Sciatic nerve (tissue), 2 donors: Measurements from ENCODE around the gene ITGA7. TPM values are rescaled to one million over a fixed set of nuclear protein-coding genes. Genes with fewer than 3 reads are reported as not detected.

Experiments used
- ATAC-seq: fragments of 200-7000 bp; cut with Tn5 transposase; one replicate; pipeline ENCODE4 v1.9.1; 2020; ENCODE audit warnings: mild to moderate bottlenecking, moderate library complexity
- DNase-seq: peaks from one replicate; pipeline ENCODE4 v3.0.0-alpha.2; 2020; ENCODE audit warnings: low spot score
- intact Hi-C: fragments of 100-400 bp; cut with DNase I; formaldehyde crosslinking; loops from one replicate; pipeline ENCODE4 v1.14.2; 2022
- total RNA-seq: library from RNA; stranded (reverse); fragmentation: NEBNext Ultra II Directional; extraction: Animal tissue kit (Norgen Biotek cat#: 25700); gene quantifications from one replicate; pipeline ENCODE4 v1.2.1, GENCODE V29; 2021
- donor health status: DM: no; HTN: no; CAD: no.
- donor health status: DM: no; HTN: no; CAD: no.

Gene ITGA7
- total RNA-seq: 307 TPM

GRCh38 chr12:55707841-55708694 lies at the start of gene ITGA7:
Gene ITGA7 (minus strand): TSS chr12:55707904. CDS start chr12:55707682, 222 bp downstream.
- intact Hi-C loops: no loop called here
- ATAC-seq (peak; percentile 64), DNase-seq (peak; percentile 89)

GRCh38 chr12:55755246-55755645 lies 47.5 kb upstream of the ITGA7 start:
- no peak for ATAC-seq
- no peak for DNase-seq
- intact Hi-C loops: no loop called here

GRCh38 chr12:55748230-55748993 lies 40.7 kb upstream of the ITGA7 start:
- intact Hi-C loops: no loop called here
- ATAC-seq (no peak), DNase-seq (no peak)

- DNase-seq (no peak), ATAC-seq (no peak)
- intact Hi-C loops: no loop called here
These were observed 39.2 kb upstream of the ITGA7 start for GRCh38 chr12:55746913-55747231.

- ATAC-seq: no peak
- intact Hi-C loops: no loop called here
- DNase-seq: no peak
These were observed 38.6 kb upstream of the ITGA7 start for GRCh38 chr12:55746174-55746912.

- ATAC-seq (peak; percentile 74), DNase-seq (no peak)
- intact Hi-C loops: no loop called here
These were observed 37.9 kb upstream of the ITGA7 start for GRCh38 chr12:55745361-55746173.

GRCh38 chr12:55744340-55745030 lies 36.8 kb upstream of the ITGA7 start:
- intact Hi-C loops: loop anchor here (5.0 kb wide), 1 partner anchor 193 kb away; no protein-coding TSS in a partner anchor
- DNase-seq: no peak
- peak; percentile 6 for ATAC-seq

GRCh38 chr12:55743406-55744339 lies 36.0 kb upstream of the ITGA7 start:
- peak; percentile 75 for DNase-seq
- intact Hi-C loops: loop anchor here (5.0 kb wide), 1 partner anchor 194 kb away; no protein-coding TSS in a partner anchor
- peak; percentile 34 for ATAC-seq

GRCh38 chr12:55742719-55743405 lies 35.2 kb upstream of the ITGA7 start, which contains the start of gene GDF11:
Gene GDF11 (plus strand): TSS chr12:55743122. CDS start chr12:55743317, 195 bp downstream.
- intact Hi-C loops: loop anchor here (5.0 kb wide), 1 partner anchor 194 kb away; no protein-coding TSS in a partner anchor
- DNase-seq (peak; percentile 89), ATAC-seq (peak; percentile 77)

GRCh38 chr12:55741931-55742680 lies 34.4 kb upstream of the ITGA7 start:
- ATAC-seq (no peak), DNase-seq (no peak)
- intact Hi-C loops: loop anchor here (5.0 kb wide), 1 partner anchor 195 kb away; no protein-coding TSS in a partner anchor

- DNase-seq: no peak
- intact Hi-C loops: no loop called here
- no peak for ATAC-seq
These were observed 31.3 kb upstream of the ITGA7 start for GRCh38 chr12:55739025-55739378.

- peak; percentile 93 for DNase-seq
- intact Hi-C loops: no loop called here
- ATAC-seq: peak; percentile 91
These were observed 30.7 kb upstream of the ITGA7 start for GRCh38 chr12:55738123-55739024.

GRCh38 chr12:55737581-55738122 lies 29.9 kb upstream of the ITGA7 start:
- peak; percentile 39 for ATAC-seq
- intact Hi-C loops: no loop called here
- no peak for DNase-seq

GRCh38 chr12:55736780-55737580 lies 29.3 kb upstream of the ITGA7 start:
- DNase-seq (peak; percentile 79), ATAC-seq (peak; percentile 41)
- intact Hi-C loops: no loop called here
